Immature natural killer cell (primary cell): ENCODE data around the gene UBASH3B. TPM values are rescaled to one million over a fixed set of nuclear protein-coding genes. Genes with fewer than 3 reads are reported as not detected.
A peak's percentile ranks its signal among the peaks of the same experiment; 100 is the strongest.
"Not testable (repeated sequence)": the region's sequence is repeated elsewhere in the genome, so short reads cannot be mapped to it uniquely, and the experiment has no call there.

ENCODE experiments used
- DNase-seq, 3 donors: peaks; one replicate each; pipeline ENCODE4 v3.0.0; 2022; ENCODE audit warnings: mixed read lengths in 1 of 3
- H3K27ac Mint-ChIP-seq, 6 donors: one replicate each; pipeline ENCODE4 v1.8.0; 2020; ENCODE audit warnings: mixed read lengths in 6 of 6, mild to moderate bottlenecking in 5 of 6, inconsistent platforms in 4 of 6, moderate library complexity in 3 of 6
- H3K27me3 Mint-ChIP-seq, 3 donors: one replicate each; pipeline ENCODE4 v1.8.0; 2020 to 2021; ENCODE audit warnings: low read depth in 3 of 3, mild to moderate bottlenecking in 3 of 3, mixed read lengths in 3 of 3, moderate library complexity in 3 of 3, inconsistent platforms in 1 of 3
- H3K36me3 Mint-ChIP-seq, 3 donors: one replicate each; pipeline ENCODE4 v1.8.0; 2020; ENCODE audit warnings: mixed read lengths in 3 of 3, inconsistent platforms in 2 of 3, mild to moderate bottlenecking in 2 of 3
- H3K4me1 Mint-ChIP-seq, 2 donors: one replicate each; pipeline ENCODE4 v1.8.0; 2020; ENCODE audit warnings: inconsistent platforms in 2 of 2, mild to moderate bottlenecking in 2 of 2, mixed read lengths in 2 of 2, moderate library complexity in 1 of 2
- H3K4me3 Mint-ChIP-seq, 5 donors: one replicate each; pipeline ENCODE4 v1.8.0; 2020; ENCODE audit warnings: mild to moderate bottlenecking in 5 of 5, mixed read lengths in 5 of 5, inconsistent platforms in 3 of 5, moderate library complexity in 3 of 5
- H3K9me3 Mint-ChIP-seq, 6 donors: one replicate each; pipeline ENCODE4 v1.8.0; 2020; ENCODE audit warnings: mild to moderate bottlenecking in 6 of 6, mixed read lengths in 6 of 6, inconsistent platforms in 4 of 6, moderate library complexity in 3 of 6
- polyA plus RNA-seq, 3 donors: library from polyadenylated mRNA; unstranded; fragments of 300-500 nt; fragmentation: Illumina TruSeq; gene quantifications; one replicate each; pipeline ENCODE4 v1.2.3, GENCODE V29; 2021

Gene UBASH3B
- polyA plus RNA-seq, 3 donors from 2014 or later: 7.5 to 17.5 (median 9.6) TPM

DNA sequence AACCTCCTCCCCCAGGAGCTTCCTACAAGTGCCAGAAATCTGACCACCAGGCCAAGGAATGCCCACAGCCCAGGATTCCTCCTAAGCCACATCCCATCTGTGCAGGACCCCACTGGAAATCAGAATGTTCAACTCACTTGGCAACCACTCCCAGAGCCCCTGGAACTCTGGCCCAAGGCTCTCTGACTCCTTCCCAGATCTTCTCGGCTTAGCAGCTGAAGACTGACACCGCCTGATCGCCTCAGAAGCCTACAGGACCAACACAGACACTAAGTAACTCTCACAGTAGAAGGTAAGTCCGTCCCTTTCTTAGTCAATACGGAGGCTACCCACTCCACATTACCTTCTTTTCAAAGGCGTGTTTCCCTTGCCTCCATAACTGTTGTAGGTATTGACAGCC lies 173.8 kb downstream of the UBASH3B start:
- not testable (repeated sequence) for H3K9me3 Mint-ChIP-seq, DNase-seq, H3K36me3 Mint-ChIP-seq, H3K27me3 Mint-ChIP-seq, H3K4me3 Mint-ChIP-seq, H3K27ac Mint-ChIP-seq
- H3K4me1 Mint-ChIP-seq: peaks cover 18 to 37% of the 10 kb centered on the region in 2 donors

DNA sequence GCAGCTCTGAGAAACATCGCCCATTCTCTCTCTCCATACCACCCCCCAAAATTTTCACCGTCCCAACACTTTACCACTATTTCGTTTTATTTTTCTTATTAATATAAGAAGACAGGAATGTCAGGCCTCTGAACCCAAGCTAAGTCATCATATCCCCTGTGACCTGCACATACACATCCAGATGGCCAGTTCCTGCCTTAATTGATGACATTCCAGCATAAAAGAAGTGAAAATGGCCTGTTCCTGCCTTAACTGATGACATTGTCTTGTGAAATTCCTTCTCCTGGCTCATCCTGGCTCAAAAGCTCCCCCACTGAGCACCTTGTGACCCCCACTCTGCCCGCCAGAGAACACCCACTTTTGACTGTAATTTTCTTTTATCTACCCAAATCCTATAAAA lies 176.8 kb downstream of the UBASH3B start:
- H3K9me3 Mint-ChIP-seq, H3K36me3 Mint-ChIP-seq, DNase-seq, H3K27me3 Mint-ChIP-seq: not testable (repeated sequence)
- H3K27ac Mint-ChIP-seq: peak overlapping the region in 3 of 6 donors; percentile 2 to 51 (median 32)
- peak overlapping the region in 1 of 5 donors; percentile 27 for H3K4me3 Mint-ChIP-seq
- peaks cover 37 to 60% of the 10 kb centered on the region in 2 donors for H3K4me1 Mint-ChIP-seq

DNA sequence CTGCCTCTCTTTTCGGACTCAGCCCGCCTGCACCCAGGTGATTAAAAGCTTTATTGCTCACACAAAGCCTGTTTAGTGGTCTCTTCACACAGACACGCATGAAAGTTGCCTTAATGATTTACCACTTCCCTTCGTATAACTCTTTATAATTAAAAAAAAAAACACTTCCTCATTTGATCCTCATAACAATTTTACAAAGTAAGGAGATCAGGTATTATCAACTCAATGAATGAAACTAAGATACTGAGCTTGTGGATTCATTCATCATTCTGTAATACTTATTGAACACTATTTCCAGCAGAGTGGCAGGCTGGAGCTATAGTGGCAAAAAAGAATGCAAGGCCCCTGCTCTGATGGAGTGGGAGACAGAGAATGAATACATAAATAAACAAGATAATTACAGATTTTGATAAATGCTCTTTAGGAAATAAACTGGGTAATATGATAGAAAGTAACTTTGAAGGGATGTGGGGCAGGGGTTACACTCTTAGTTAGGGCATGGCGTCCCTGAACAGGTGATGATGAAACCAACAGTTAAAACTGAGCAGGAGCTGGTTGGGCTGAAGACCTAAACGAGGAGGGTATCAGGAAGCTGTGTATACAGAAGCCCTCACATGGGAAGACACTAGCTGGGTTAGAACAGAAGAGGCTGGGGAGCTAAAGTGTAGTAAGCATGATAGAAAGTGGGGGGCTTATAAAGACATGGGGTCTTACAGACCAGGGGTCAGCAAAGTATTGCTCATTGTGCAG lies 177.4 kb downstream of the UBASH3B start:
- DNase-seq: no peak
- Mint-ChIP-seq H3K27me3 (peaks cover 3 to 5% (median 5%) of the 10 kb centered on the region in 3 donors), H3K27ac (peak overlapping the region in 4 of 6 donors; percentile 2 to 51 (median 30)), H3K4me3 (peak overlapping the region in 1 of 5 donors; percentile 27), H3K36me3 (no peaks in the 10 kb centered on the region), H3K4me1 (peaks cover 43 to 66% of the 10 kb centered on the region in 2 donors), H3K9me3 (no peaks in the 10 kb centered on the region)

DNA sequence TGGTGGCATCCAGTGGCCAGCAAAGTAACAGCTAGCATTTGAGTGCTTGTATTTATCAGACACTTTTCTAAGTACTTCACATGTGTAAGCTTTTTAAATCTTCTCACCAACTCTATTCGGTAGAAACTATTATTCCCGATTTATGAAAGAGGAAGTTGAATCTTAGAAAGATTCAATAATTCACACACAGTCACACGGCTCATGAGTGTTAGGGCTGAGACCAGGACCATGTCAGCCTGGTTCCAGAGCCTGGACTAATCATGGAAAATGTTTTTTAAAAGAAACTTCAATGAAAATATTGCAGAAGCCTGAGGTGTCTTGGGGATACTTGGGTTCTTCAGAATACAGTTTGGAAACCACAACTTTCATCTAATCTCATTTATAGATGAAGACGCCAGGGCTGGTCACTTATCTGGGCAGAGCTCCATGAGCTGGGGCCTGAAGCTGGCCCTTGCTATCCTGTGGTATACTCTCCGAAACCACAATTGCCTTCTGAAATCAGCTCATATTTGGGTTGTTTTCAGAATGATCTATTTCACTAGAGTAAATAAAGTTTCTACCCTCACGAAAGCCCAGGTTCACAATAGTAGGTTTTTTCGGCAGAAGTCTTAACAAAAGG lies 178.4 kb downstream of the UBASH3B start:
- H3K36me3 Mint-ChIP-seq: no peaks in the 10 kb centered on the region
- H3K27me3 Mint-ChIP-seq: peaks cover 3 to 5% (median 4%) of the 10 kb centered on the region in 3 donors
- peak overlapping the region in 2 of 6 donors; percentile 9 to 44 for H3K27ac Mint-ChIP-seq
- H3K9me3 Mint-ChIP-seq: no peaks in the 10 kb centered on the region
- H3K4me1 Mint-ChIP-seq: peaks cover 50 to 77% of the 10 kb centered on the region in 2 donors
- no peak for DNase-seq
- peak overlapping the region in 1 of 5 donors; percentile 14 for H3K4me3 Mint-ChIP-seq

DNA sequence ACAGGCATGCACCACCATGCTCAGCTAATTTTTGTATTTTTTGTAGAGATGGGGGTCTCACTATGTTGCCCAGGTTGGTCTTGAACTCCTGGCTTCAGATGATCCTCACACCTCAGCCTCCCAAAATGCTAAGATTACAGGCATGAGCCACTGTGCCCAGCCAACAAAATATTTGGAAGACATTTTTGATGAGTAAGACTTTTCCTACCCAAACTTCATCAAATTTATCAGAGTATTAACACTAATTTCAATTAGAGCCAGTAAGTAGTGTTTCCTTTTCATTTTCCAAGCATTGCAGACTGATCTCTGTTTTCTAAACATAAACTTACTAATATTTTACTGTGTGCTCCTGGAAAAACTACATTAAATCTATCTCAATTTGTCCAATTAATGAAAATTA lies 181.4 kb downstream of the UBASH3B start:
- Mint-ChIP-seq H3K27ac (peak overlapping the region in 2 of 6 donors; percentile 9 to 17), H3K36me3 (no peaks in the 10 kb centered on the region), H3K4me3 (peak overlapping the region in 2 of 5 donors; percentile 13 to 52), H3K4me1 (peaks cover 62 to 76% of the 10 kb centered on the region in 2 donors), H3K9me3 (no peaks in the 10 kb centered on the region), H3K27me3 (peaks cover 1 to 3% (median 2%) of the 10 kb centered on the region in 3 donors)
- DNase-seq: no peak

DNA sequence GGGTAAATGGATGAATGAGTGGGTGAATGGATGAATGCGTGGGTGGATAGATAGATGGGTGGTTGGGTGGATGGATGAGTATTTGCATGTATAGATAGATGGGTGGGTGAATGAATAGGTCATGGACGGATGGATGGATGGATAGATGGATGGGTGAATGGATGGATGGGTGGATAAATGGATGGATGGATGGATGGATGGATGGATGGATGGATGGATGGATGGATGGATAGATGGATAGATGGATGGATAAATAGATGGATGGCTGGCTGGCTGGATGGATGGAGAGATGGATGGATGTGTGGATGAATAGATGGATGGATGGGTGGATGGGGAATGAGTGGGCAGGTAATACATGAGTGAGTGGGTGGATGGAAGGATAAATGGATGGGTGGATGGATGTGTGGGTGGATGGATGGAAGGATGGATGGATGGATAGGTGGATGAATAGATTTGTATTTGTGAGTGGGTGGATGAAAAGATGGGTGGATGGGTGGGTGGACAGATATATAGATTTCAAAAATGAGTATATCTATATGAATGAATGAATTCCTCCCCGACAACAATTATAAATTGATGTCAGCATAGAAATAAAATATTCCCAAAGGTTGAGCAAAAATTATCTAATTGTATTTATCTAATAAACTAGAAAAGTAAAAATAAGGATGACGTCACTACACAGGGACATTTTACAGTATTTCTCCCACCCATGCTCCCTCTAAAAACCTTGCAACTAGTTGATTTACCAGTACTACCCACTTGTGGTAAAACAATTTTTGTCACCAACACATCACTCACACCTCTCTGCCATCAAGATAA lies 182.2 kb downstream of the UBASH3B start:
- peaks cover 62 to 76% of the 10 kb centered on the region in 2 donors for H3K4me1 Mint-ChIP-seq
- H3K4me3 Mint-ChIP-seq: peak overlapping the region; percentile 57 to 82 (median 80)
- peak overlapping the region; percentile 66 to 88 (median 83) for H3K27ac Mint-ChIP-seq

DNA sequence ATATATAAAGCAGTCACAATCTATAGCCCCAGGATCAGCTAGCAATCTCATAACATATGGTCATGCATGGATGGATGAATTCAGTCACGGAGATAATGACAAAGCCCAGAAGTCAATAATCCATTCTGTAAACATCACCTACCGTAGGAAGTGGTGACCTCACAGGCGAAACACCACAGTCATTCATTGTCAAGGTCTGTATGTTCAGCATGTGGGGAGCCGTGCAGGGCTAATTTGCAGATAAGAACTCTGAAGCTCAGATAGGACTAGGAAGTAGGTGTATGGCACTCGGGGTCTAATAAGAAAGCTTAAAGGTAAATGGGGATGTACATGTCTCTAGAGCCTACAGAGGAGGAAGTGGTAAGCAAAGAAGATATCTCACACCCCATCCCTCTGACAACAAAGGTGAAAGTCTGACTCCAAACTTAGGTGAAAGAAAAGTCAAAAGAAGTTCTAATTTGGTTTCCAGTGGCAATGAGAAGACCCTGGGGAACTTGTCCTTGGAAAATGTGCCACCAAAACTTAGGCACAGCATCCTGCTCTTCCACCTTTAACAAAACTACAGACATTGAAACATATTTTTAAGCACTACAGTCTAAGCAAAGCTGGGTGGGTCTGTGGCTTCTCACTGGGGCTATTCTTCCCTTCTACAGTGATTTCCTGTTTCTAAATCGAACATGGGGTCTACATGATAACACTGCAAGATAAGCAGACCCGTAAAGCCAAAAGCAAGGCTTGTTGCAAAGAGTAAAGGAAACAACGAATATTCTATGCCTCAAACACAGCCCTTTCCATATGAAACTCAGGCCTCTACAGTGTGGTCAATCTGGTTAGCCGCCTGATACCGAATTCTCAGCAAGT lies 188.0 kb downstream of the UBASH3B start:
- peak overlapping the region; percentile 69 to 94 (median 90) for H3K27ac Mint-ChIP-seq

More for the DNA sequence above, 182.2 kb downstream of the UBASH3B start:
- no peak for DNase-seq
- Mint-ChIP-seq H3K27me3 (peaks cover 1 to 3% (median 2%) of the 10 kb centered on the region in 3 donors), H3K36me3 (no peaks in the 10 kb centered on the region), H3K9me3 (no peaks in the 10 kb centered on the region)

DNA sequence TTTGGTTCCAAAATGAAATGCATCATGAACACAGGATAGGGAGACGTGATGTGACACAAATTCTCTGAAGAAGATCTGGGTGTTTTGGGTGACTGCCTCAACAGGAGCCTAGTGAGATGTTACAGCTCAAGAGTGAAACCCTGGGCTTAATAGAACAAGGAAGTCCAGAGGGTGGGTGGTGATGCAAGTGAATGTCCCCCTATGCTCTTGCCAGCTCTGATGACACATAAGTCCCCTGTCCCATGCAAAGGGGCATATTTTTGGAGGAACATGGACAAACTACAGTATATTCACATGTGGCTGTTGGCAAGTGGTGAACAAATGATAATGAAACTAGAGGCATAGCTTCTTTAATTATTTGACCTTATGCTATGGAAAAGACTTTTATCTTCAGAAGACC lies 191.9 kb downstream of the UBASH3B start:
- Mint-ChIP-seq H3K4me1 (peaks cover 91 to 100% of the 10 kb centered on the region in 2 donors), H3K27ac (peak overlapping the region; percentile 11 to 78 (median 42)), H3K9me3 (no peaks in the 10 kb centered on the region), H3K27me3 (peaks cover 0 to 1% (median 0%) of the 10 kb centered on the region in 3 donors), H3K36me3 (peaks cover 5 to 12% (median 6%) of the 10 kb centered on the region in 3 donors), H3K4me3 (peak overlapping the region in 4 of 5 donors; percentile 23 to 59 (median 50))
- DNase-seq: no peak

More for the DNA sequence above, 188.0 kb downstream of the UBASH3B start:
- H3K27me3 Mint-ChIP-seq: no peaks in the 10 kb centered on the region
- peak overlapping the region; percentile 77 to 87 (median 78) for H3K4me3 Mint-ChIP-seq
- DNase-seq: peak; percentile 58 to 62 (median 58)
- H3K4me1 Mint-ChIP-seq: peaks cover 76 to 82% of the 10 kb centered on the region in 2 donors
- H3K36me3 Mint-ChIP-seq: peaks cover 3 to 6% (median 5%) of the 10 kb centered on the region in 3 donors
- H3K9me3 Mint-ChIP-seq: no peaks in the 10 kb centered on the region

DNA sequence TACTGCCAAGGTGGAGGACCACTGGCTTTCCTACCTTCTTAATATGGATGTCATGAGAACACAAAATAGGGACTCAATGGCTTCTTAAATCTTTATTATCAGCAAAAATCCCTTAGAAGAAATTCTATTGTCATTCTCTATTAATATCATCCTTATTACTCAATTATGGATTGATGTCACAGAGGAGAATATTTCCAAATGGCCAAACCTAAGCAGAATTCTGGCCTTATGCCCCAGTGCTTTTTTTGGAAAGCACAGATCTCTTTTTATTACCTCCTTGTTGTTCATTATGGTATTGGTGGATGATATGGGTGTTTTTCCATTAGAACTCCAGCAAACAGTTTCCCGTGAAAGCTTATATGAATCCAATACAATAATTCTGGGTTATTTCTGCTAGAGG lies 192.7 kb downstream of the UBASH3B start:
- Mint-ChIP-seq H3K36me3 (peaks cover 5 to 12% (median 6%) of the 10 kb centered on the region in 3 donors), H3K27me3 (peaks cover 0 to 1% (median 0%) of the 10 kb centered on the region in 3 donors), H3K4me3 (peak overlapping the region in 1 of 5 donors; percentile 52), H3K4me1 (peaks cover 87 to 99% of the 10 kb centered on the region in 2 donors), H3K27ac (peak overlapping the region in 4 of 6 donors; percentile 26 to 78 (median 50)), H3K9me3 (no peaks in the 10 kb centered on the region)
- no peak for DNase-seq

DNA sequence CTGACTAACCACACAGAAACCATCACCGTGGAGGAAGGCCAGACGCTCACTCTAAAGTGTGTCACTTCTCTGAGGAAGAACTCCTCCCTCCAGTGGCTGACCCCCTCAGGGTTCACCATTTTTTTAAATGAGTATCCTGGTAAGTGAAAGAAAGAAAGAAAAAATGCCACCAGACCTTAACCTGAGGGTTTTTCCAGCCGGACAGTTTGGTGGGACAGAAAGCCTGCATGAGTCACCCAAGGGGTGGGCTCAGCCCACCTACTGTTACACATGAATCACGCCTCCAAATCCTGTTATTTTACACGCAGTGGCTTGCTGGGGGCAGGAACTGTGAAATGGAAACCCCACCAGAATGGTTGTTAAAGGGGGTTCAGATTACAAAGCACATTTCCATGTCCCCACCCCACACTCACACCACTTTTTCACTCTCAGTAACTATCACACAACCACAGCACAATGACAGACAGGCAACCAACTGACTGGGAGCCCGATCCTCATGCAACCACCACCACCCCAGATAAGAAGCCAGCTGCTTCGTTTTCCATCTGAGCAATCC lies 194.6 kb downstream of the UBASH3B start:
- no peaks in the 10 kb centered on the region for H3K9me3 Mint-ChIP-seq
- H3K27me3 Mint-ChIP-seq: peaks cover 0 to 1% (median 0%) of the 10 kb centered on the region in 3 donors
- H3K27ac Mint-ChIP-seq: peak overlapping the region; percentile 78 to 92 (median 88)
- H3K4me3 Mint-ChIP-seq: peak overlapping the region; percentile 43 to 81 (median 61)
- H3K4me1 Mint-ChIP-seq: peaks cover 73 to 85% of the 10 kb centered on the region in 2 donors
- peak; percentile 53 to 65 (median 55) for DNase-seq
- peaks cover under 1 to 9% (median 1%) of the 10 kb centered on the region in 3 donors for H3K36me3 Mint-ChIP-seq

DNA sequence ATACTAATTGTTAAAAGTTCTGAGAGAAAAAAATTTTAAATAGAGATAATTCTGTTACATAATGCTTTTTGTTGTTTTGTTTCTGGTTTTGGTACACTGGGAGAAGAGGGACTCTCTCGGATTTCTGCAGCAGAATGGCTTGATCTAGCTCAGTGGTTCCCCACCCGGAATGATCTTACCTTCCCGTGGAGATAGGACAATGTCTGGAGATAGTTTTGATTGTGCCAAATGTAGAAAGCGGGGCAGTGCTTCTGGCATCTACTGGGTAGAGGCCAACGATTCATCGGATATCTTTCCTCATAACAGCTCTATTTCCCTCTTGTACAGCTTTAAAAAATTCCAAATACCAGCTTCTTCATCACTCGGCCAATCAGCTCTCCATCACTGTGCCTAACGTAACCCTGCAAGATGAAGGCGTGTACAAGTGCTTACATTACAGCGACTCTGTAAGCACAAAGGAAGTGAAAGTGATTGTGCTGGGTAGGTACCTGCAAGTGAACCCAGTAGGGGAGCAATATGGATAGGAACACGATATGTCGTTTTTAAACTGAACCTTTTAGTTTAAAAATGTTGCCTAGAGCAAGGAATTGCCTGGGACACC lies 195.9 kb downstream of the UBASH3B start:
- Mint-ChIP-seq H3K4me1 (peaks cover 68 to 85% of the 10 kb centered on the region in 2 donors), H3K27ac (peak overlapping the region; percentile 25 to 86 (median 60)), H3K9me3 (no peaks in the 10 kb centered on the region), H3K4me3 (peak overlapping the region; percentile 10 to 69 (median 41)), H3K27me3 (peaks cover 0 to 2% (median 0%) of the 10 kb centered on the region in 3 donors), H3K36me3 (peaks cover 0 to 13% (median 0%) of the 10 kb centered on the region in 3 donors)
- no peak for DNase-seq
